ENCODE data around the gene TRMT6. TPM values are rescaled to one million over a fixed set of nuclear protein-coding genes. Genes with fewer than 3 reads are reported as not detected.

The TRMT6 gene
- total RNA-seq, 1 experiment from 2014 or later, result 16.3 TPM

GRCh38 chr20:5969940-5970339 lies 19.6 kb upstream of the TRMT6 start:
- no peaks in the 10 kb centered on the region for H3K27me3 ChIP-seq
- no peaks in the 10 kb centered on the region for H3K9me3 ChIP-seq
- DNase-seq, result no peak
- H3K36me3 ChIP-seq, result peaks cover 11% of the 10 kb centered on the region
- H3K4me3 ChIP-seq, result no peak overlapping the region

GRCh38 chr20:5969348-5969935 lies 19.1 kb upstream of the TRMT6 start:
- DNase-seq, result no peak
- Histone ChIP-seq H3K27me3 (no peaks in the 10 kb centered on the region), H3K36me3 (peaks cover 11% of the 10 kb centered on the region), H3K4me3 (no peak overlapping the region), H3K9me3 (no peaks in the 10 kb centered on the region)

- Histone ChIP-seq H3K36me3 (peaks cover 11% of the 10 kb centered on the region), H3K4me3 (no peak overlapping the region), H3K27me3 (no peaks in the 10 kb centered on the region), H3K9me3 (no peaks in the 10 kb centered on the region)
- DNase-seq, result no peak
These were observed 18.1 kb upstream of the TRMT6 start for GRCh38 chr20:5968462-5968861.

GRCh38 chr20:5967469-5967868 lies 17.1 kb upstream of the TRMT6 start:
- H3K36me3 ChIP-seq, result peaks cover 11% of the 10 kb centered on the region
- H3K4me3 ChIP-seq, result no peak overlapping the region
- H3K9me3 ChIP-seq, result no peaks in the 10 kb centered on the region
- DNase-seq, result no peak
- no peaks in the 10 kb centered on the region for H3K27me3 ChIP-seq

- H3K36me3 ChIP-seq, result peaks cover 22% of the 10 kb centered on the region
- no peaks in the 10 kb centered on the region for H3K27me3 ChIP-seq
- DNase-seq, result no peak
- H3K4me3 ChIP-seq, result peak overlapping the region; percentile 88
- H3K9me3 ChIP-seq, result no peaks in the 10 kb centered on the region
These were observed 426 bp downstream of the TRMT6 start for GRCh38 chr20:5949943-5950270.

GRCh38 chr20:5947276-5947675 lies 3.1 kb downstream of the TRMT6 start:
- no peak for DNase-seq
- H3K27me3 ChIP-seq, result no peaks in the 10 kb centered on the region
- H3K9me3 ChIP-seq, result no peaks in the 10 kb centered on the region
- H3K36me3 ChIP-seq, result peaks cover 24% of the 10 kb centered on the region
- no peak overlapping the region for H3K4me3 ChIP-seq

GRCh38 chr20:5945963-5946362 lies 4.4 kb downstream of the TRMT6 start:
- Histone ChIP-seq H3K36me3 (peaks cover 27% of the 10 kb centered on the region), H3K9me3 (no peaks in the 10 kb centered on the region), H3K27me3 (no peaks in the 10 kb centered on the region), H3K4me3 (no peak overlapping the region)
- DNase-seq, result peak; percentile 64

GRCh38 chr20:5938456-5939029 lies 11.8 kb downstream of the TRMT6 start:
- Histone ChIP-seq H3K27me3 (no peaks in the 10 kb centered on the region), H3K4me3 (no peak overlapping the region), H3K36me3 (peaks cover 19% of the 10 kb centered on the region), H3K9me3 (no peaks in the 10 kb centered on the region)
- no peak for DNase-seq

- Histone ChIP-seq H3K36me3 (0 out of 2 replicates have a peak, but pooled peaks cover 3% of the 10 kb centered on the region), H3K27me3 (no peaks in the 10 kb centered on the region), H3K4me3 (no peak overlapping the region), H3K9me3 (no peaks in the 10 kb centered on the region)
- DNase-seq, result no peak
These were observed 14.1 kb downstream of the TRMT6 start for GRCh38 chr20:5936238-5936637.

- Histone ChIP-seq H3K4me3 (no peak overlapping the region), H3K36me3 (0 out of 2 replicates have a peak, but pooled peaks cover 3% of the 10 kb centered on the region), H3K9me3 (no peaks in the 10 kb centered on the region), H3K27me3 (no peaks in the 10 kb centered on the region)
- no peak for DNase-seq
These were observed 14.9 kb downstream of the TRMT6 start for GRCh38 chr20:5935384-5935783.

GRCh38 chr20:5933802-5934436 lies 16.4 kb downstream of the TRMT6 start:
- no peak overlapping the region for H3K4me3 ChIP-seq
- H3K36me3 ChIP-seq, result 0 out of 2 replicates have a peak, but pooled peaks cover 3% of the 10 kb centered on the region
- no peak for DNase-seq
- H3K9me3 ChIP-seq, result no peaks in the 10 kb centered on the region
- H3K27me3 ChIP-seq, result no peaks in the 10 kb centered on the region

- H3K36me3 ChIP-seq, result no peaks in the 10 kb centered on the region
- no peak for DNase-seq
- no peaks in the 10 kb centered on the region for H3K9me3 ChIP-seq
- H3K4me3 ChIP-seq, result no peak overlapping the region
- no peaks in the 10 kb centered on the region for H3K27me3 ChIP-seq
These were observed 17.5 kb downstream of the TRMT6 start for GRCh38 chr20:5932796-5933195.

GRCh38 chr20:5931411-5931810 lies 18.9 kb downstream of the TRMT6 start:
- H3K27me3 ChIP-seq, result no peaks in the 10 kb centered on the region

GRCh38 chr20:5928836-5929715 lies 21.3 kb downstream of the TRMT6 start:
- DNase-seq, result no peak
- Histone ChIP-seq H3K27me3 (no peaks in the 10 kb centered on the region), H3K36me3 (no peaks in the 10 kb centered on the region), H3K9me3 (no peaks in the 10 kb centered on the region), H3K4me3 (no peak overlapping the region)

More at GRCh38 chr20:5931411-5931810, 18.9 kb downstream of the TRMT6 start:
- no peaks in the 10 kb centered on the region for H3K9me3 ChIP-seq
- no peak overlapping the region for H3K4me3 ChIP-seq
- H3K36me3 ChIP-seq, result no peaks in the 10 kb centered on the region
- DNase-seq, result no peak

GRCh38 chr20:5927749-5928462 lies 22.4 kb downstream of the TRMT6 start:
- no peaks in the 10 kb centered on the region for H3K36me3 ChIP-seq
- no peak overlapping the region for H3K4me3 ChIP-seq
- H3K9me3 ChIP-seq, result no peaks in the 10 kb centered on the region

GRCh38 chr20:5925551-5925950 lies 24.8 kb downstream of the TRMT6 start:
- H3K4me3 ChIP-seq, result no peak overlapping the region

More at GRCh38 chr20:5927749-5928462, 22.4 kb downstream of the TRMT6 start:
- no peak for DNase-seq
- no peaks in the 10 kb centered on the region for H3K27me3 ChIP-seq

GRCh38 chr20:5923493-5923892 lies 26.8 kb downstream of the TRMT6 start:
- H3K27me3 ChIP-seq, result no peaks in the 10 kb centered on the region
- H3K36me3 ChIP-seq, result no peaks in the 10 kb centered on the region
- DNase-seq, result no peak
- H3K4me3 ChIP-seq, result no peak overlapping the region
- no peaks in the 10 kb centered on the region for H3K9me3 ChIP-seq

More at GRCh38 chr20:5925551-5925950, 24.8 kb downstream of the TRMT6 start:
- no peaks in the 10 kb centered on the region for H3K27me3 ChIP-seq
- no peak for DNase-seq
- no peaks in the 10 kb centered on the region for H3K9me3 ChIP-seq
- H3K36me3 ChIP-seq, result no peaks in the 10 kb centered on the region

All from MG63 (cell line).